GM20431 (cell line): ENCODE measurements around the gene MYLK.

Experiments
- in situ Hi-C: fragments of 300-500 bp; cut with MseI, MboI; formaldehyde crosslinking; loops from one replicate; pipeline ENCODE4 v1.15.0; 2020; ENCODE audit warnings: low sequenced_read_pairs; ENCODE audit not compliant: unreplicated experiment

MYLK gene

GRCh38 chr3:123780656-123781055 is 103.5 kb downstream of the MYLK start:
- in situ Hi-C loops = no loop called here

GRCh38 chr3:123779655-123780231 is 104.4 kb downstream of the MYLK start:
- in situ Hi-C loops = no loop called here

- in situ Hi-C loops = no loop called here
Measured at GRCh38 chr3:123778991-123779622, 105.0 kb downstream of the MYLK start.

- in situ Hi-C loops = no loop called here
Measured at GRCh38 chr3:123778525-123778924, 105.6 kb downstream of the MYLK start.

- in situ Hi-C loops = no loop called here
Measured at GRCh38 chr3:123776071-123776782, 107.9 kb downstream of the MYLK start.

GRCh38 chr3:123774474-123774873 is 109.7 kb downstream of the MYLK start:
- in situ Hi-C loops = no loop called here

GRCh38 chr3:123773681-123774431 is 110.3 kb downstream of the MYLK start:
- in situ Hi-C loops = no loop called here

GRCh38 chr3:123769356-123769743 is 114.8 kb downstream of the MYLK start:
- in situ Hi-C loops = no loop called here

- in situ Hi-C loops = no loop called here
Measured at GRCh38 chr3:123768480-123769355, 115.4 kb downstream of the MYLK start.

GRCh38 chr3:123767564-123768292 is 116.4 kb downstream of the MYLK start:
- in situ Hi-C loops = no loop called here

GRCh38 chr3:123767009-123767372 is 117.1 kb downstream of the MYLK start:
- in situ Hi-C loops = no loop called here

GRCh38 chr3:123766193-123767008 is 117.7 kb downstream of the MYLK start:
- in situ Hi-C loops = no loop called here

GRCh38 chr3:123765475-123766128 is 118.5 kb downstream of the MYLK start:
- in situ Hi-C loops = no loop called here

- in situ Hi-C loops = no loop called here
Measured at GRCh38 chr3:123764647-123765046, 119.5 kb downstream of the MYLK start.

GRCh38 chr3:123762805-123763204 is 121.3 kb downstream of the MYLK start:
- in situ Hi-C loops = no loop called here

- in situ Hi-C loops = no loop called here
Measured at GRCh38 chr3:123760817-123761216, 123.3 kb downstream of the MYLK start.

- in situ Hi-C loops = no loop called here
Measured at GRCh38 chr3:123759871-123760270, 124.3 kb downstream of the MYLK start.

GRCh38 chr3:123759311-123759710 is 124.8 kb downstream of the MYLK start:
- in situ Hi-C loops = no loop called here
